HG02642 (cell line): ENCODE measurements around the gene VWF.
A peak's percentile ranks its signal among the peaks of the same experiment; 100 is the strongest.

Experiments
- ATAC-seq: cut with Tn5 transposase; IDR thresholded peaks from one replicate; pipeline ENCODE4 v1.9.1; 2021; ENCODE audit warnings: mild to moderate bottlenecking; ENCODE audit not compliant: unreplicated experiment, poor library complexity

Gene VWF

DNA sequence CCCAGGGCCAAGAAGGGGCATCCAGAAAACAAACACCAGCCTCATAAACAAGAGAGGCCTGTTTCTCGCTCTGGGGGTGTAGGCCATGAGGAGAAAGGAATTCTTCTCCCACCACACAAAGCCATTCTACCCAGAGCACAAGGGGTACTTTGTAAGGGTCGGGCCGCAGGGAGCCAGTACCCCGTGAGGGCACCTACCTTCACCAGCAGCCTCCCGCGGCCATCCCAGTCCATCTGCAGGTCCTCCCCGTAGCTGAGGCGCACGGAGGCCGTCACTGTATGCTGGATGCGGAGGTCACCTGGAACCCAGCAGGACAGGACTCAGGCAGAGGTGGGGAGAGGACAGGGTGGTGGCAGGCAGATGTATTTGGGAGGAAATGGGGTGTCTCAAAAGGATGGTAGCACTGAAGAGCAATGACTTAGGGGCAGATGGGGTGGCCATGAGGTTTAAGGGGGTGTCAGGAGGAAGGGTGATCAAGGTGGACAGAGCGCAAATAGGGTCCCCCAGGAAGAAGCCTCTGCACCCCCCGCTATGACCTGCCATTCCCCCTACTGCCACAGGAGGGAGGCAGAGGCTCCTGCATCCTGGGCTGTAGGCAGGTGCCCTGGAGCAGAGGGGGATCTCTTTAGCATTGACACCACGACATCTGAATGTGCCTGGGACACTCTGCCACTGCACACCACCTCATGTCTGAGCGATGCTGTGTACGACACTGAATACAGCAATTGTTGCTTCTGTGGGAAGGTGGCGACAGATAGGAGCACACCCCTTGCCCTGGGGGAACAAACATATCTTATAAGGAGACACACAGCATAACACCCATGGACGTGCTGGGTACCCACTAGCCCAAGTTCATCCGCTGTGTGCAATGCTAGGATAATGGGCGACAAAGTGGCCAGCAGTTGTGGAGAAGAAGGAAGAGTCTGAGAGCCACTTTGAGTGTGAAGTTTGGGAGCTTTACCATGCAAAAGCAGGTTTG, 61.4 kb downstream of the VWF start:
- ATAC-seq: peak; percentile 60

DNA sequence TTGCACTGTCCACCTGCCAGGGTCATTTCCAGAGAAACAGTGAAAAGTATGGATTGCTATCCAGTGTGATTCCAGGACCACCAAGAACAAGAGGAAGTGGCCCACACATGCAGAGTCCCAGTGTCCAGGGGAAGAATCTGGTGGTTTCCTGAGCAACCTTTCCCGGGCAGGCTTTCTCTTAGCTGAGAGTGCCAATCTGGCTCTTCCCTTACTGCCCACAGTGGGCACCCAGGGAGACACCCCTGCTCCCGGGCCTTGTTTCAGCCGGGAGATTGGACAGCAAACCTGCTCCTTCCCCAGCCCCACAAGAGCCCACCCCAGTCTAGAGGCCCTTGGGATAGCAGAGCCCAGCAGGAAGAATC, 62.1 kb downstream of the VWF start:
- no peak for ATAC-seq

DNA sequence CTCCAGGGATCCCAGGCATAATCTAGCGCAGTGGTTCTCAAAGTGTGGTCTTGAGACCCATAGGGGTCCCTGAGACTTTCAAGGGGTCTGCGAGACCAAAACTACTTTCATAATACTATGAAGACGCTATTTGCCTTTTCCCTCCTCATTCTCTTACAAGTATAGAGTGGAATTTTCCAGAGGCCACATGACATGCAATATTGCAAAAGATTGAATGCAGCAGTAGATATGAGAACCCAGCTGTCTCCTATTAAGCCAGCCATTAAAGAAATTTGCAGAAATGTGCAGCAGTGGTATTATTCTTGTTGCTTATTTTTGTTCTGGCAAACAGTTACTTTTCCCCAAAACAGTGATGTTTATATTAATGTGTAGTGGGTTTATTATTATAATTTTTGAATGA, 62.8 kb downstream of the VWF start:
- no peak for ATAC-seq

DNA sequence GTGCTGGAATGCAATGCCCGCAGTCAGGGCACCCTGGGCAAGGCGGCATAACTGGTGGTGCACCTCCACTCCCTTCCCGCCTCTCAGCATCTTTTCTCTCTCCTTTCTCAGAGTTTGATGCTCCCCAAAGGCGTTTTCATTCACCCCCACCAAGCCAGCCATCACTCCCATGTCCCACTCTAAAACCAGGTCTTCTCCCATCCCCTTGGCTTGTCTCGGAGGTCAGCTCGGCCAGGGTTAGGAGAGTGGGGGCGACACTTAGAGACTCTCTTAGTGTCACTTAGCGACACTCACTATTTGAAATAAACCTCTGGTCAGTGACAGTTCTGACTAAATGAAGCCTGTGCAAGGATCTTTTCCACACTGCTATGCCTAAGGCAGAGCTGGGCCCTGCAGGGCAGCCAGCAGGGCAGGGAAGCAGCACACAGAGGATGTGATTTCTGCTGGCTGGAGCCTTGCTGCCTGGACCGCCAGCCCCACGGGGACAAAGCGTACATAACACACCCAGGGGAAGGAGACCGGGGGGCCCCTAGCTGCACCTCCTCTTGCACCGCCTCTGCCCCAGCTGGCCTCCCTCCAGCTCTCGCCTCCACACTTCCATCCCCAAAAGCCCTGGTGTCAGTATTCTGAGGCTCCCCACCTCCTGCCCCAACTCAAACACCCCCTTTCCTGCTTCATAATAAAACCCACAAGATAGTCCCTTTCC, 64.5 kb downstream of the VWF start:
- ATAC-seq: no peak

DNA sequence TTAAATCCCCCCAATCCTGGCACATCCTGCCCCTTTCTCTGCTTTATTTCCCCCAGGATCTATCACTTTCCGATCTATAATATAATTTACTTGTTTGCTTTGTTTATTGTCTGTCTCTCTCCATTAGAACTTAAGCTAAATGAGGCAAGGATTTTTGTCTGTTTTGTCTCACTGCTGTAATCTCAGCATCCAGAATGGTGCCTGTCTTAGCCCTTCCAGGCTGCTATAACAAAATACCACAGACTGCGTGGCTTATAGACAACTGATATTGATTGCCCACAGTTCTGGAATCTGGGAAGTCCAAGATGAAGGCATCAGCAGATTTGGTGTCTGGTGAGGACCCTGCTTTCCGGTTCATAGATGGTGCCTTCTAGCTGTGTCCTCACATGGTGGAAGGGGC, 65.2 kb downstream of the VWF start:
- no peak for ATAC-seq

DNA sequence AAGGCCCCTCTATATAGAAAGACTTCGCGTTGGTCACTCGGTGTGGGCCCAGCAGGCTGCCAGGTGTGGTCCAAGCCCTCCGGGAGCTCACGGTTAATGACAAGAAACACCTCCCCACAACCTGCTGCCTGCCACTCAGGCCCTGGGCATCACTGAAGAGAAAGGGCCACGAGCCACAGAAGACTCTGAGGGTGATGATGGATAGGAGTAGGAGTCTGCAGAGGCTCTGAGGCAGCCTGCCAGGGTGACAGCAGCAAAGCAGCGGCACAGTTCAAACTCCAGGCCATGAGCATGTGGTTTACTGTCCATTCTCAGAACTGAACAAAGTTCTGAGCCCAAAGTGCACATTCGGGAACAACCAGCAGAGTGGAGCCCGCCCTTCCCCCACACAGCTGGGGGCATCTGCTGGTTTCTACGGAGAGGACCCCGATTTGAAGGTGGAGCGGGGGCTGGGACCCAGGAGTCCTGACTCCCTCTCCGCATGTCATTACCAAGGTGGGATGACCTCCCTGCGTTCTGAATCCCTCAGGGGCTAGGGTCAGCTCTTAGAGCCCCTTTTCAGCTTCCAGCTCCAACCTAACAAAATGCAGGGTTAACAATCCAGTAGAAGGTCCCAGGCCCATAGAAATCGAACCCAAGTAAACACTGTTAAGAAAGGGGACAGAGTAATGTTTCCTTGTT, 65.8 kb downstream of the VWF start:
- no peak for ATAC-seq

DNA sequence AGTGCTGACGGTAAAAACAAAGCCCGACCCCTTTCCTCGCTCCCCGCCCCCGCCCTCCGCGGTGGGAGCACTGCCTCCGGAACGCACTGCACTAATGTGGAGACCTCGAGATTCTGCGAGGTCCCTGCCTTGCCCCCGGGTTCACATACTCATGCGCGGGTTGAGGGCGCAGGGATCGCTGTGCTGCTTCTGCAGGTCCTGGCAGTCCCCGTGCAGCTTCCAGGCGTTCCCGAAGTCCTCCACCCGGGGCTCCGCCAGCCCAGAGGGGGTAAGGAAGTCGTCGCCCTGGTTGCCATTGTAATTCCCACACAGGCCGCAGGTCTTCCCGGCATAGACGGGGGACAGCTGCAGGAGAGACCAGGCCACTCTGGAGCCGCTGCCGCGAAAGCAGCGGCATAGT, 66.8 kb downstream of the VWF start:
- ATAC-seq: no peak

DNA sequence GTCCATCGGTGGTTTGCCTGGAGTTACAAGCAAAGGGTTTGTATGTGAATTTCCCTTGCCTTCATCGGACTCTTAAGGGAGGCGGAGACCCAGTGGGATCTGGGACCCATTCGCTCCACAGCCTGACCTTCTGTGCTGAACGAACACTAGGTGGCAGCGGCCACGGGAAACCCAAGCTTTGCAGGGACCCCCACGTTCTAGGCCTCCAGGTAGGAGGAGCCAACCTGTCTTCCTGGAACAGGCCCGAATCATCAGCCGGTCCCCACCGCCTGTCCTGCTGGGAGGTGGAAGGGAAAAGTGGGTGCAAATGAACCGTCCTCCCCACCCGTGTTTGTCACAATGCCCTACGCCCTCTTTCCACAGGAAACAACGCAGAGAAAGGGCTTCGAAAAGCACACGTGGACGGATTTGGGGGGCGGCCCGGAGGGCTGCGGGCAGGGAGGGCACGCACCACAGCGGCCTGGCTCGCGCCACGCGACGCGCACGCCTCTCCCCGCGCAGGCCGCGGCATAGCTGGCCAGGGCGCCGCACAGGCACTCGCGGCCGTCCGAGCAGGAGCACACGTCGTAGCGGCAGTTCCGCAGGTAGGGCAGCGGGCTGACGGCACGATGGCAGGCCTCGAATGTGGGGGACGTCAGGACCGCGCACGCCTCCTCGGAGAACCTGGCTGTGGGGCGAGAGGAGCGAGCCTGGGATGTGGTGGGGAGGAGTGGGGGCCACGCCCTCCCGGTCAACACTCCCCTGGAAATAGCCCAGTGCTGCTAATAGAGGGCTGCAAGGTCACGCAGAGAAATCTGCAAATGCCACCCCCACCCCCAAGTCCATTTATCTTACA, 67.8 kb downstream of the VWF start:
- ATAC-seq: no peak

DNA sequence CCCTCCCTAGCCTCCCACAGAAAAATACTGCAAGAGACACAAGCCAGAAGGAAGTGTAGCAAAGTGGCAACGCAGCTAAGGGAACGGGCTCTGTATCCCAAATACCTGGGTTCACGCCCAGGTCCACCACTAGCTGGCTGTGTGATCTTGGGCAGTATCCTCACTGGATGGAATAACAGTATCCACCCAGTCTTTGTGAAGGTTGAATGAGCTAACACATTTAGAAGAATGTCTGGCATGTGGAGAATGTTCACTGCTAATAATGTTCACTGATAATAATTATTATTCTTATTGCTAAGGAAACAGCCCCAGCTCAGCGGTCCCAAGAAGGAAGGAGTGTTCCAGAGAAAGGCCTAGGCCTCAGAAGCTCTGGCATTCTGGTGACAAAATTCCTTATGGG, 70.9 kb downstream of the VWF start:
- ATAC-seq: no peak

DNA sequence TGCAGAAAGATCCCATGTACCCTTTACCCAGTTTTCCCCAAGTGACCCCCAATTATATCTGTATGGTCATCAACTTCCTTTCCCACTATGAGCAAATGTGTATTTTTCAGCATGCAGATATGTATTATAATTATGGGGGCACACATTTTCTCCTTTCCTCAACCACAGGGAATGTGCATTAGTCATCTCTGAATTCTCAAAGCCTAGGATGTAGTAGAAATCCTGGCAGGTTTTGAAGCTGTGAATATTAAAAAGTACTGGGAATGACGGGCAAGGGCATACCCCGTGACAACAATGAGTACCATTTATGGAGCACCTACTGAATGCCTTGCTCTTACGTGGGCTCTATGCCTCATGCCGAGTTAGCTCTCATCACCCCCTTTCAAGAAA, 71.5 kb downstream of the VWF start:
- ATAC-seq: no peak

DNA sequence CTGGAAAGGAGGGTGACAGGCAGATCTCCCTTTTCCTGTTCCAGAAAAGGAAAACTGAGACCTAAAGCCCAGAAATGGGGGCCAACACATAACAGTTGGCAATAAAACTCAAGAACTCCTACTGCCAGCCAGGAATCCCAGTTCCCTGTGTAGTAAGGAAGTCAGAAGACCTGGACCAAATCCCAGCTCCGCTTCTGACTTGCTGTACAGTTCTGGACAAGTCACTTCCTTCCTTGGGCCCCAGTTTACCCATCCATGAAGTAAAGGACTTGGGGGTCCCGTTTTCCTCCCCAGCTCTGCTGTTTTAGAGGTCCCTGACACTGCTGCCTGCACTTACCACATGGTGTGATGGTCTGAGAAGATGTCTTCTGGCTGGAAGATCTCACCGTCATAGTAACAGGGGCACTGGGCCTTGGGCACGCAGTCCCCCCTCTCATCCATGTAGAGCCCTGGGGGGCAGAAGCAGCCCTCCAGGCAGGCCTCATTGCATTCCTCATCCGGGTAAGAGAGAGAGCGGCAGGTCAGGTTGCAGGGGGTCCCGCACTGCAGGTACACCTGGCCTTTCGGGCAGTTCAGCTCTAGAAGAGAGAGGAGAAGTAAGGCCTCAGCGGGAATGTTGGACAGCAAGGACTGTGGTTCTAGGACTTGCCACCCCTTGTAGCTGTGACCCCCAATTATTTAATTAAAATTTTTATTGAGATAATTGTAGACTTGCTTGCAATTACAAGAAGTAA, 72.1 kb downstream of the VWF start:
- ATAC-seq: no peak

DNA sequence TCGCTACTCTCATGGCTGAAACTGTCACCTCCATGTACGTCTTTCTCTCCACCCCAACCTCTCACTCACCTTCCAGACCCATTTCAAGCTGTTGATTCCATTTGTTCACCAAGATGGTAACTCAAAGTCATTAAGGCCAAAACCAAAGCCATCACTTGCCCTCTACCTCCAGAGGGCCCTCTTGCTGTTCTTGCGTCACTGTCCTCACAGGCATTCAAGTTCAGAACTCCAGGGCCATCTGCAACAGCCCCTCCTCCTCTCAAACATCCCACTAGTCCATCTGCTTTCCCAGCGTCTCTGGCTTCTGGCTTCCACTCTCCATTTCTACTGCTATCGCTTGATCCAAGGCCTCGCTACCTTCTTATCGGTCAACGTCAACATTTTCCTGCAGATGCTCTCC, 74.5 kb downstream of the VWF start:
- ATAC-seq: no peak

DNA sequence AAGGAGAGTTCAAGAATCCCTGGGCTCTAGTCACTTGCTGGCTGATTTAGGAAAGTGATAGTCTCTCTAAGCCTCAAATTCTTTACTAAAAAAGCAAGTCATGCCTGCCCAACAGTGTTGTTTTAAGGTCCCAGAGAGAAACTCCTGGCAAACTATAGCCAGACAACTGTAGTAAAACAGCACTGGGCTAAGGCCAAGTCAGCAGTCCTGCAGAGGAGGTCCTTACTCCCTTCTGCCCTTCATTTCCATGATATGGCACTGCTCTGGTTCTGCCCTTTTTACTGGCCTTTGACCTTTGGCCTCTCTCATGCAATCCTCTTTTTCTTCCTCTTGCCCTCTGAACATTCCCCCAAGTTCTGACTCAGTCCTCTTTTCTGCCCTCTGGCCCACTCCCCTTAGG, 74.9 kb downstream of the VWF start:
- no peak for ATAC-seq

DNA sequence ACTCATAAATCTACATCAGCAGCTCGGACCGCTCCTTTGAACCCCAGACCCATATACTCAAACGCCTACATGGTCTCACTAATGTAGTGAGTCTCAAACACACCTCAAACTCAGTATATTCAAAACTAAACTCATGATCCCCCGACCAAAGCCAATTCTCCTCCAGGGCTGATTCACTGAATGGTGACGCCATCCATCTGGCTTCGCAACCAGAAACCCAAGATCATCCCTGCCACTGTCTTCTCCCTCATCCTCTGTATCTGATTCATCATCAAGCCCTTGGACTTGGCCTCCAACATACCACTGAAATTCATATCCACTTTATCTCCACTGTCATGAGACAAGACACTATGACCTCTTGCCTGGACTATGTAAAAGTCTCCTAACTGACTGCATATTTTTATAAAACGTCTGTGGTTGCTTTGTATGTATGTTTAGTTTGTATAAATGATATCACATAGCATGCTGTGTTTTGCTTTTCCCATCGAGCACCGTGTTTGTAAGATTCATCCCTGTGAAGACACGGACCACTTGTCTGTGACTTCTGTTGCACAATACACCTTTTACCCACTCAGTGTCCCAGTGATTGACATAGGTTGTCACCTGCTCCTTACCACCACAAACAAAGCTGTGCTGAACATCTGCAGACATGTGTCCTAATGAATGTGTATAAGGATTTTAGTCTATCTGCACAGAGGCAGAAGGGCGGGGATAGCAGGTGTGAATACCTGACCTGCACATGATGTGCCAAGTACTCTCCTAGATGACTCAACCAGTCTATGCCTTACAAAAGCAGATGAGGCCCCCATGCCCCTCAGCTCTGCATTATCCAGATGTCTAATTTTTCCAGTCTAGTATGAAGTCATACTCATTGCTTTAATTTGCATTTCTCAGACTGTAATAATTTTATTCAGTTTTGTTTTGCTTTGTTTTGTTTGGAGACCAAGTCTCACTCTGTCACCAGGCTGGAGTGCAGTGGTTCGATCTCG, 76.9 kb downstream of the VWF start:
- ATAC-seq: no peak

DNA sequence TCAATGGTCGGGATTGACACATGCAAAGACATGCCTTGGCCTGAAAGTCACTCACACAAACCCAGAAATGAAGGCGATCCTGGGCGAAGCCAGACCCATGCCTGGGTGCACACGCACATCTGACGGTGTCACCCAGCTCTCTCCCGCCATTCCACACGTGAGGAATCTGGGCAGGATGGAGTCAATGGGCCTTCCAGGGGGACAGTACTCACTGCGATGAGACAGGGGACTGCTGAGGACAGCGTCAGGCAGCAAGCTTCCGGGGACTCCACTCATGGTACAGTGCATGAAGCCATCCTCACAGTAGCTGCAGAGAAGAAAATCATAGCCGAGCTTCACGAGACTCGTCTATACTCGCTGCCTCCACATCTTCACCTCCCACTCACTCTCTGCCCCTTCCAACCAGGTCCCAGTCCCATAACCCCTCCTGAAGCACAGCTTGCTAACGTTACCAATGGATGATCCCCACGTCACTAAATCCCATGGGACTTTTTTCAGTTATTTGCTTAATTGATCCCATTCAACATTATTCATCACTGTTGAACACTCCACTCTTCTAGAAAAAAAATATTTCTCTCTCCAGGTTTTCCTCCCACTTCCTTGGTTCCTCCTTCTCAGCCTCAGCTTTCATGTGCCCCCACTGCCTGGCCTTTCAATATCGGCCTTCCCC, 77.8 kb downstream of the VWF start:
- no peak for ATAC-seq

DNA sequence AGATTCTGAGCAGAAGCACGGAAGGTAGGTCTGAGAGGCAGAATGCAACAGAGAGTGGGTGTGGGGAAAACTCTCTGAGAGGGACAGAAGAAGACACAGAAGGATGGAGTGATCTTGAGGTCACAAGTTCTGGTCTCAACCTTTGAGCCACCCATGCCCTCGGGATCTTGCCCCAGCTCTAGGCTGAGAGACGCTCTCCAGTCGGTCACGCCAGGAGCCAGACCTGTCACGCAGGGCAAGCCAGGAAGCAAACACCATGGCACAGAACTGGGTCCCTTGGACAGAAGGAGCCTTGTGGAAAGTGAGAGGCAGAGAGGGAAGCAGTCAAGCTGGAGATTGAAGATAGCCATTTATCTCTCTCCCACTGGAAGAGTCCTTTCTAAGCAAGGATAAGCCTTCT, 79.0 kb downstream of the VWF start:
- no peak for ATAC-seq

DNA sequence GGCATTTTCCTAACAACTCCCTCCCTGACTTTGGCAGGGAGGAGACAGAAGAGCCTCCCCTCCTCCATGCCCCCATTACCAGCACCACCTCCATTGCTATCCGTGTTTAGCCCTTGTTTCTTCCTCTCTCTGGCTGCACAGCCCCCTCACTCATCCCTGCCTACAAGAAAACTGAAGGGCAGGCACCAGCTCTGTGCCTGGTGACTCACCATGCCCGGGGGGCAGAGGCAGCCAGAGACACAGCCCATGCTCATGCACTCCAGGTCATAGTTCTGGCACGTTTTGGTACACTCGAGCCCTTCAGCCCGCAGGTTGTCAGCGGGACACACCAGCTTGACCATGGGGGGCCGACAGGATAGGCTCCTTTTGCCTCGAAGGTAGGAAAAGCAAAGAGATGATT, 80.4 kb downstream of the VWF start:
- no peak for ATAC-seq

DNA sequence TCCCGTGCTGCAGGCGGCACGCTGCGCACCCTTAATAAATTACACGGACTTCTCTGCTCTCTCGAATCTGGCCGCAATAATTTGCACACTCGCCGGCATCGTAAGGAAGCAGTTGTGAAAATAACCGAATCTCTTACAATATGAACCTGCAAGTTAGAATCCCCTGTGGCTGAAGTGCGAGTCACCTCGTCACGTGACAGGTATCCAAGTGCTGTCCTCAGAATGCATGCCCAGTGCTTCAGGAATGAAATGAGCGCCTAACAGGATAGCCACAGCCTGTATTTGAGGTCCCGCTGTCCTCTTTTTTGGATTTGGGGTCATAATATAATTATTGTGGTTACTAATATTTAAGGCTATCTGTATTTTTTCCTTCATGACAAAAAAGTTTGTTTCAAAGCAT, 82.0 kb downstream of the VWF start:
- no peak for ATAC-seq
